Measurements from ENCODE around the gene NTRK1.

The NTRK1 gene

DNA sequence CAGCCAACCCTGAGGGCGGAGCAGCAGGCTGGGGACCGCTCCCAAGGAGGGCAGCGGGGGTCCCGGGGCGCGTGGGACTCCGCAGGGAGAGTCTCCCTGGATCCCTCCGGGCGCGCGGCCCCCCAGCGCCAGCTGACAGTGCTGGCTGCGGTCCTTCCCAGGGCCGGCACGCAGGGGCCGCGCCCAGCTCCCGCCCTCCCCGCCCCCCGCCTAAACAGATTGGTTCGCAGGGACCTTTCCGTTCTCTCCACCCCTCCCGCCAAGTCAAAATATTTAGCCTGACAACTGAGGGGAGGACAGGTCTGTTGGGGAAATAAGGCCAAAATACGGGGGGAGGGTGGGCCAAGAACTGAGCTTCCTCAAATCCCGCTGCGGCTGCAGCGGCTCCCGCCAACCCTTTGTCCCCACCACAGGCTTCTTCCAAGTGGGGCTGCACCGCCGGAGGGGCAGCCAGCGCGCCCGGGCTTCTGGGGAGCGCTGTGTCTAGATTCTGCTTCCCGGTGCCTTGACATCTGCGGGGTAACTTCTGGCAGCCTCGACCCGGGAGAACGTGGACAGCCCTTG lies 1.6 kb upstream of the NTRK1 start, which contains the start of gene INSRR:
TSS of gene INSRR (minus strand) at position 159 of the 564 bp plus-strand sequence. CDS start 496 bp downstream, outside the sequence.
- DNase-seq: no peak

DNA sequence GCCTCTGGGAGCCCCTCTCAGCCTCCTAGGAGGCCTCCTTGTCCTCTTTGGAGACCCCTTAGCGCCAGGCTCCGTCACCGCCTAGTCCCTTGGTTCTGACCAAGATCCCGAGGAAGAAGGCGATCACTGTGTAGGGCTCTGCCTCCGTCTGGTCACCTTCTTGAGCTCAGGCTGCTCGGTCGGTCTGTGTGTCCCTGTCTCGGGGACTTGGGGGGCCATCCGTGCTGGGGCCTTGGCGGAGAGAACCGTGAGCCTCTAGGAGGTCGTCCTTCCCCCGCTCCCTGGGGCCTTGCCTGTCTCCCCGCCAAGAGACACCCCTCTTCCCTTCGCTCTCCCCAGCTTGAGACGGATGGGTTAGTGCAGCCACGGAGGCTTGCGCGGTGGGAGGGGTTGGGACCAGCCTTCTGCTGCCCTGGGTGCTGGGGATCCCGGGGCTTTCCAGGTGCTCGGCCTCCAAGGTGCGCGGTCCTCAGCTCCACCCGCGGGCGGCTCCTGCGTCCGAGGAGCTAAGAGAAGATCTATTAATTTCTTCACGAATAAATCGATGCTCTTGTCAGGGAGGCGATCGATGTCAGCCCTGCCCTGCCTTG lies 1.0 kb upstream of the NTRK1 start:
- no peak for DNase-seq

DNA sequence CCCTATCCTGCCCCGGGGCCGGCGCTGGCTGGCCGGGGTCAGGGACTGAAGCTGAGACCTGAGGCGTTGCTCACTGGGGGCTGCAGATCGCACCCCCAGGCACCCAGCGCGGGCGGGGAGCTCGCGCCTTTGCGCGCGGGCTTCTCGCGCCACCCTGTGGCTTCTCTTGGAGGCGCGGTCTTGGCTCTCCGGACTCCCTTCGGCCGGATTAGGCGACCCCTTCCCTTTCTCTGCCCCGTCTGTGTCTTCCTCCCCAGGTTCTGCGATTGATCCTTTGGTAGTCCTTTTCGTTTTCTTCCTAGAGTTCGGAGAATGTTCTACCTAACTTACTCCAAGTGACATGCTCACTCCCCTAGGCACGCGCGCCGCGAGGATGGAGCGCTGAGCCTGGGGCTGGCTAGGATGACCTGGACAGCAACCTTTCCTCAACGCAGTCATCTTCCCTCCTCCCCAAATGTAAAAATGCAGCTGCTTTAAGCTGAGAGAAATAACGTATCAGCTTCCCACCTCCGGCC lies 495 bp upstream of the NTRK1 start:
- DNase-seq: no peak

DNA sequence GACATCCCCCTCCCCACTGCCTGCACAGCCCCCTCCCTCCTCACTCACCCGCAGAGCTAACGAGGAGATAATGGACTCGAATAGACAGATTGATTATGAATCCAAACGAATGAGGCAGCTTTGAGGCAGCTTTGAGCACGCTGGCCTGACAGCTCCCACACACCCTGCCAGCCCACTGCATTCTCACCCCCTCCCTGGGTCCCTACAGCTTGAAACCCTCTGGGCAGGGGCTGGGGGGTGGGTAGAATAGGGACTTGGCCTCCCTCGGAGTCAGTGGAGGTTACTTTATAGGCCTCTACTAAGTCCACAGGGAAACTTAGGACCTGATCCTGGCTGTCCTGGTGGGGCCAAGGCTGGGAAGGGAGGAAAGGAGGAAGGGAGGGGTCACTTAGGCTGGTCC lies 1.9 kb downstream of the NTRK1 start:
- no peak for DNase-seq

DNA sequence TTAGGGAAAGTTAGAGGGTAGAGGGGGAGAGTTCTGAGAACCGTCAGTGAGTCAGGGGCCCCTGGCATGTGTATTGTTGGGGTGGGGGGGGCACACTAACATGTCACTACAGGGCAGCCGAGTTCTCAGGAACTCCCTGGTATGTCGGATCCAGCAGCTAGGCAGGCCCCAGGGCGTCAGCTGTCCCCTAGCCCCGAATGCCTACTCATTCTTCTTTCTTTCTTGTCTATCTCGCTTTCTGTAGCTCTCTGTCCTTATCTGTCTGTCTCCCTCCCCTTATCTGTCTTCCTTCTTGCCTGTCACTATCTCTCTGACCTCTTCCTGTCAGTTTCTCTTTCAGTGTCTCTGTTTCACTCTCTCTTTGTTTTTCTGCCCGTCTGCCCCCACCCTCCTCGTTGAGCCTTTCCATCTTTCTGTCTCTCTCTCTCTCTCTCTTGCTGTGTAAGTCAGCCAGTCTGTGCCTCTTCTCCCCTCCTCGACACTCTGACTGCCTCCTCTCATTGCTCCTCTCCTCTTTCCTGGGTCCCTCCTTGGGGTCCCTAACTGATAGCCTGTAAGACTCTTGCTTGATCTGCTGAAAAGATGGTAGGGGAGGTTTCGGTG lies 2.4 kb downstream of the NTRK1 start:
- no peak for DNase-seq

DNA sequence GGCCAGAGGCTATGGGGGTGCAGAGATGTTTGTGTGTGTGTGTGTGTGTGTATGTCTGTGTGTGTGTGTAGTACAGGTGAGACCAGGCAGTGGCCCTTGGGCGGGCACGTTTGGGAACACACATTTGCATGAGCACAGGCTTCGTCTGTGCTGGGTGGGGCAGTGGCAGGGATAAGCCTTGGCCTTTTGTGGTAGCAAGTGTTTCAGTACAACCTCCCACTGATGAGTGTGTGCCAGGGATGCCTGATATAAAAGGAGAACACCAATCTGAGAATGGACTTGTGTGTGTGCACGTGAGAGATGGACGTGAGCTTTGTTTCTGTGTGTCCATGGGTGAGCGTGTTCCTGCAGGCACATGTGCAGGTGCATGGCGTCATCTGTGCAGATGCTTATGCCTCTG lies 3.0 kb downstream of the NTRK1 start:
- DNase-seq: no peak

DNA sequence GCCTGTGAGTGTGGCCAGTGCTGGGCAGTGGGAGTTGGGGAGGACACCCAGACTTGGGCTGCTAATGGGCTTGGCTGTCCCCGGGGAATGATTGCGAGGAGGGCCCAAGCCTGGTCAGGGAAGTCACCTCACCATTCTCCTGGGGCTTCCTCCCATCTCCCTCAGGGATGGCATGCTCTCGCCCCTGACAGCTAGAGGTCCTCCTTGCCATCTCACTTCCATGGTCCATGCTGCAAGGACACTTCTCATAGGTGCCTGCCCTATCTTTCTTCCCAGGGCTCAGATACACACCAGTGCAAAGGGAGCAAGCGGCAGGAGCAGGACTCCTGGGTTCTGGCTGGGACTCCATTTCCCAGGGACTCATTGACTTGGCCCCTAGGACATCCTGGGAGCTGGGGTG lies 4.1 kb downstream of the NTRK1 start:
- DNase-seq: no peak

DNA sequence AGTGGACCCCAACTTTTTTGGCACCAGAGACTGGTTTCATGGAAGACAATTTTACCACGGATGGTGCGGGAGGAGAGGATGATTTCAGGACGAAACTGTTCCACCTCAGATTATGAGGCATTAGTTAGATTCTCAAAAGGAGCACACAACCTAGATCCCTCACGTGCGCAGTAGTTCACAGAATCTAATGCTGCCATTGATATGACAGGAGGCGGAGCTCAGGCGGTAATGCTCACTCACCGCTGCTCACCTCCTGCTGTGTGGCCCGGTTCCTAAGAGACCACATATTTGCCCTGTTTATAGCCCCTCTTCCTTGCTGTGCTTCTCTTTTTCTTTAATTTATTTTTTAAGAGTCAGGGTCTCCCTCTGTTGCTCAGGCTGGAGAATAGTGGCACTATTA lies 4.6 kb downstream of the NTRK1 start:
- DNase-seq: no peak

DNA sequence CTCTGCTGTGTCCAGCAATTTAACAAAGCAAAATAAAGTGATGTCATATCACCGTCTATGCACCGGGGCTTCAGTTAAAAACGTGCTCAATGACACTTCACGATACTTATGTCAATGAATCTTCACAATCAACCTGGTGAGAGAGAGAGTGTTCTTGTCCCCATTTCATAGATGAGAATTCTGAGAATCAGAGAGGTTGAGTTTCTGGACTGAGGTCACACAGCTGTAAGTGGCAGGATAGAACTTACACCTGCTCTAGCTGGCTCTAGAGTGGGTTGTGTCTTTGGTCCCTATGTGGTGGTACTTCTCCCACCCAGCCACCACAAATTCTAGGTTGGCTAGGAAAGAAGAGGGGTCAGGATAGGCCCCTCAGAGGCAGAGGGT lies 5.2 kb downstream of the NTRK1 start:
- DNase-seq: no peak

DNA sequence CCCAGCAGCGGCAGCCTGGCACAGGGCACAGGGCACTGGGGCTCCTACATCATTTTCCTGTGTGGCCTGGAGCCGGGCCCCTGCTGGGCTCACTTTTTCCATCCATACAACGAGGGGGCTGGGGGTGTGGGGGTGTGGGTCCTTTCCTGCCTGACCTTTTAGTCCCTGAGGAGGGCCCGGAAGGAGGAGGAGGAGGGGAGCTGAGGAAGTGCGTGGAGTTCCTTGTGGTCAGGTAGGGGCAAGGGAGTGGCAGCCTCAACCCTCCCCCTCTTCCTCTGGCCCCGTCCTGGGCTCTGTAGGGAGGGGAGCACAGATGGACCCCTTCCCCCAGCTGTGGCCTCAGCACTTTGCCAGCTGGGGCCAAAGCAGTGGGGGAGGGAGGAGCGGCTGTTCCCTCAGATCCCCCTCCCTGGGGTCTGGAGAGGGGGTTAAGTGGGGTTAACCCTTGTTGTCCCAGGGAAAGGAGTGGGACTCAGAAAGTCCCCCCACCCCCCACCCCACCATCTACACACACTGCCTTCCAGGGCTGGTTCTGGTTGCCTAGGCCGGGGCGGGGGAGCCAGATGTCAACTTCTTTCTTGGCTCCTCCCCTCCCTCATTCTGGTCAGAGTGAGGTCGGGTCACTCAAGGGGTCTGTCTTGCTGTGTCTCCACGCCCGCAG lies 5.7 kb downstream of the NTRK1 start:
- no peak for DNase-seq

DNA sequence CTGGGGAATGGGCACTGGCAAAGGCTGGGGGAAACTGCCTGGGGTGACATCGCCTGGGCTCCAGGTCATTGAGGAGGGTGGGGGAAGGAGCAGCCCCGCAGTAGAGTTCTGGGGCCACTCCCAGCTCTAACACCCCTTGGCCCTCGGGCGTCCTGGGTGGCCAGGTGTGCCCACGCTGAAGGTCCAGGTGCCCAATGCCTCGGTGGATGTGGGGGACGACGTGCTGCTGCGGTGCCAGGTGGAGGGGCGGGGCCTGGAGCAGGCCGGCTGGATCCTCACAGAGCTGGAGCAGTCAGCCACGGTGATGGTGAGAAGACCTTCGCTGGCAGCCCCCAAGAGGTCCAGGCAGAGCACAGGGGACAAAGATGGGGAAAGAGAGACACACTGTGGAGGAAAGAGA lies 7.7 kb downstream of the NTRK1 start:
- no peak for DNase-seq

DNA sequence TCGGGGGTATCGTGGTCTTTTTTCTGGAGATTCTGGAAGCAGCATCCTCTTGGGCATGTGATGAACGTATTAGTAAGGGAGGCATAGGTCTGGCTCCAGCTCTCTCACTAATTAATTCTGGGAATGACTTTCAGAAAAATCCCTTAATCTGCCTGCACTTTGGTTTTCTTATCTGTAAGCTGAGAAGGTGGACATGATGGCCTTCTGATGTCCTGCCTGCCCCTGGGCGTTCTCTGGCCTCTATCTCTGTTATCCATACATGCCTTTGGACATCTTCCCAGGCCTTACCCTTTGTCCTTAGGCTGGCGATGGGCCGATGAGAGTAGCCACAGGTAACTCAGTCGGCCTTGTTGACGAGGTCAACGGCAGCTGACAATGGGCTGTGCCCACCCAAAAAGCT lies 8.8 kb downstream of the NTRK1 start:
- DNase-seq: no peak

DNA sequence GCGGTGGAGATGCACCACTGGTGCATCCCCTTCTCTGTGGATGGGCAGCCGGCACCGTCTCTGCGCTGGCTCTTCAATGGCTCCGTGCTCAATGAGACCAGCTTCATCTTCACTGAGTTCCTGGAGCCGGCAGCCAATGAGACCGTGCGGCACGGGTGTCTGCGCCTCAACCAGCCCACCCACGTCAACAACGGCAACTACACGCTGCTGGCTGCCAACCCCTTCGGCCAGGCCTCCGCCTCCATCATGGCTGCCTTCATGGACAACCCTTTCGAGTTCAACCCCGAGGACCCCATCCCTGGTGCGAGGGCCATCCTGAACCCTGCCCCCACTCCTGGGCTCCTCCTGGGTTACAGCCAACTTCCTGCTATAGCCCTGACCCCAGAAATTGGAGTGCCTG lies 13.0 kb downstream of the NTRK1 start:
- DNase-seq: no peak

DNA sequence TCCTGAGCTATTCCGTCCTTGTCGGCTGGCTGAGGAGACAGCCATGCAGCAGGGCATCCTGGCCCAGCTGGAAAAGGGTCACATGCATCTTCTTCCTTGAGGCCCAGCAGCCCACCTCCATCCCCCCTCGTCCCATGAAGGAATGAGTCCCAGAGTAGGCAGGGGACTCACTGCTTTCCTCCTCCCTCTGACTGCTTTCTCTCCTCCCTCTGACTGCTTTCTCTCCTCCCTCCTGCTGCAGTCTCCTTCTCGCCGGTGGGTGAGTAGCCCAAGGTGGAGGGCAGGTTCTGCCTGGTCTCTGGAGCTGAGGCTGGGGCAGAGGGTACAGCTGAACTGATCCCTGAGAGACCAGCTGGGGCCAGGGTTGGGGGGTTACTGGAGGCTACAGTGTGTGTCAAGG lies 13.5 kb downstream of the NTRK1 start:
- no peak for DNase-seq

DNA sequence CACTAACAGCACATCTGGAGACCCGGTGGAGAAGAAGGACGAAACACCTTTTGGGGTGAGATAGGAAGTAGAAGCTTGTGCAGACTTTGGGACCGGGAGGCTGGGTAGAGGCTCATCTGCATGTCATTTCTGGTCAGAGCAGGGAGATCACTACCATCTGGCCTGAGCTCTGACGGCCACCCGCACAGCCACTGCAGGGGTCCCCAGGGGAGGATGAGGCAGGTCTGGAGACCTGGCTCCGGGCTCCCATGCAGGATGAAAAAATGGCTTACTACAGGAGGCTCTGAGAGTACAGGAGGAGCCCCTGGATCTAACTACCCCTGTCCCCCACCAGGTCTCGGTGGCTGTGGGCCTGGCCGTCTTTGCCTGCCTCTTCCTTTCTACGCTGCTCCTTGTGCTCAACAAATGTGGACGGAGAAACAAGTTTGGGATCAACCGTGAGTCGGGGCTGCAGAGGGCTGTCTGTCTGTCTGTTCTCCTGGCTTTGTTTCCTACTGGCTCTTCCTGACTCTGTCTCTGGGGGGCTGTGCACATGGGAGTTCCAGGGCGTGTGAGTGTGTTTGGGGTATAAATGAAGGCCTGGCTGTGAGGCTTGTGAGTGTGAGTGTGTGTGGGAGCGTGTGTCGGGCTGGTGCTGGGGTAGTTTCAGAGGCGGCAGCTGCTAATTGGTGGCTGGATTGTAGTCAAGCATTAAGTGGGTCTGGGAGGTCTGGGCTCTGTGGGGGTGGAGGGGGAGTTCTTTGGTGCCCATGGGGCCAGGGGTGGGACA lies 14.1 kb downstream of the NTRK1 start:
- DNase-seq: no peak

DNA sequence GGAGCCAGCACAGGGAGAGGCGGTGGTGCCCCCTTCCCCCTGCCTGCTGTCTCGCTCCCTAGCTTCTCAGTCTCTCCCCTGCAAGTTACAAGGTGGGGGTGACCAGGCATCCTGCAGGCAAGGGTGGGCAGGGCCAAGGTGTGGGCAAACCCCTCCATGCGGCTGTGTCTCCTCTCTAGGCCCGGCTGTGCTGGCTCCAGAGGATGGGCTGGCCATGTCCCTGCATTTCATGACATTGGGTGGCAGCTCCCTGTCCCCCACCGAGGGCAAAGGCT lies 14.6 kb downstream of the NTRK1 start:
- DNase-seq: no peak

DNA sequence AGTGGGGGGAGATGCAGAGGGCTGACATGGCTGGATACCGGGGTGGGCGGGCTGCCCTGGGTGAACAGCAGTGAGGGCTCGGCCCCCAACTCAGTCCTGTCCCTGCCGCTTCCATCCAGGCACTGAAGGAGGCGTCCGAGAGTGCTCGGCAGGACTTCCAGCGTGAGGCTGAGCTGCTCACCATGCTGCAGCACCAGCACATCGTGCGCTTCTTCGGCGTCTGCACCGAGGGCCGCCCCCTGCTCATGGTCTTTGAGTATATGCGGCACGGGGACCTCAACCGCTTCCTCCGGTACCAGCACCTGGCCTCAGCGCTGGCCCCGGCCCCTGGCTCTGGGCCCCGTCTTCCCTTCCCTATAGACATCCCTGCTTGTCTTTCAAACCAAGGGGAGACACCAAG lies 15.6 kb downstream of the NTRK1 start:
- DNase-seq: no peak

DNA sequence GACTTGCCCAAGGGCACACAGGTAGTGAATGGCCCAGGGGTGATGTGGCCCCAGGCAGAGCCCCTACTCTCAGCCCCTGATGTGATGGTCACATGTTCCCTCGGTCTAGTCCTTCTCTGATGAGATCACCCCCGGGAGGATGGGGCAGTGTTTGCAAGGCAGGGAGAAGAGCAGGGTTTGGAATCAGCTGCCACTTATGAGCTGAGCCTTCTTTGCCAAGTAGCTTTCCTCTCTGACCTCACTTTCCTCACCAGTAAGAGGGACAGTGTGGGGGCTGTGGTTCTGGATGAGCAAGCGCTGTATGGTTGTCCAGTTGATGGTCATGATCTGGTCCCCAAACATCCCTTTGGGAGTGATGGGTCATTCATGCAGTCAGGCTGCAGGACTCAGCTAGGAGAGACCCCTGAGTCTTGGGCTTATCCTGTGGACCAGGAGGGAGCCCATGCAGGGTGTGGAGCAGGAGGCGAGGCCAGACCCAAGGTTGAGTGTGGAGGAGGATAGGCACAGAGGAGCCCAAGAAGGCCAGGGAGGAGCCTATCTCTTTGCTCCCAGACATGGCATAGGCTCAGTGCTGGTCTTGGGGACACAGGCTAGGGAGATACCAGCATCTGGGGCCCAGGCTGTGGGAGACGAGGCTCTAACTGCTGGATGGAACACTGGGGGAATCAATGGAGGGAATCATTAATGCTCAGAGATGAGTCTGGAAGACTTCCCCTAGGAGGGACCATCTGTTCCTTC lies 16.9 kb downstream of the NTRK1 start:
- no peak for DNase-seq

DNA sequence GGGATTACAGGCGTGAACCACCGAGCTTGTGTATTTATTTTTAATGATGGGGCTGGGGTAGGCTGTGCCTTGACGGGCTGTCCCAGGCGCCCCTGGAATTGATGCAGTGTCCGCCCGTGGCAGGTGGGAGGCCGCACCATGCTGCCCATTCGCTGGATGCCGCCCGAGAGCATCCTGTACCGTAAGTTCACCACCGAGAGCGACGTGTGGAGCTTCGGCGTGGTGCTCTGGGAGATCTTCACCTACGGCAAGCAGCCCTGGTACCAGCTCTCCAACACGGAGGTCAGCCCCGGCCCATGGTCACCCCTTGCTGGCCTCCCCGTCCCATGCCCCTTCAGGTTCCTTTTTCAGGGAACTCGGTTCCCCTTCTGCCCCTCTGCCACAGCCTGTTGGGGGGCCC lies 19.2 kb downstream of the NTRK1 start:
- no peak for DNase-seq

DNA sequence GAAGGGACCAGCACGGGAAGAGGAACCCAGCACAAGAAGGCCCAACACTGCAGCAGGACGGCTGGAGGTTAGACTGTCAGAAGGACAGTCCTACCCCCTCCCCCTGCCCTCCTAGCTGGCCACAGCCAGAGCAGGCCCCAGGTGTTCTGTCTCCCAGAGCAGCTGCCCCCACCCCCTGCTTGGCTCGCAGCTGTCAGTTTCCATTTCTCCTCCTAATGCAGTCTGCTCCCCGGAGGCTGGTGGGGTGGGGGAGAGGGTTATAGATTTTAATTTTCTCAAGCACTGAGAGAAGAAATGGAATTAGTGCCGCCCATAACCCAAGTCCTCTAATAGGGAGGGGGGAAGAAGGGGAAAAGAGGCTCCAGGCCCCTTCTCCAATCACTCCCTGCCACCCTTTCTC lies 19.8 kb downstream of the NTRK1 start:
- DNase-seq: no peak

DNA sequence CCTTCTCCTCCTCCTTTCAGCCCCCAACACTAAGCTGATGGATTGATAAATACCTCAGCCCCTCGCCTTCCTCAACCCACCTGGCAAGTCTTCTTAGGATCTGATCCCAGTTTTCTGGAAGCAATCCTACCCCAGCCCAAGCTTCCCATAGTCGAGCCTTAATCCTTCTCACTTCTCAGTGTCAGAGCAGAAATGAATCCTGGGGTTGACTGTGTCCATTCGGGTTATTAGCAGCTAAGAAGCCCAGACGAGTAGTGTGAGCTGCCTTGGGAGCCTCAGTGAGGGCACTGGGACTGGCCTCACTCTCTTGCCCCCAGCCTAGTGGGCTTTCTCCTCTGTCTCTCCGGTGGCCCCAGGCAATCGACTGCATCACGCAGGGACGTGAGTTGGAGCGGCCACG lies 20.4 kb downstream of the NTRK1 start:
- no peak for DNase-seq

DNA sequence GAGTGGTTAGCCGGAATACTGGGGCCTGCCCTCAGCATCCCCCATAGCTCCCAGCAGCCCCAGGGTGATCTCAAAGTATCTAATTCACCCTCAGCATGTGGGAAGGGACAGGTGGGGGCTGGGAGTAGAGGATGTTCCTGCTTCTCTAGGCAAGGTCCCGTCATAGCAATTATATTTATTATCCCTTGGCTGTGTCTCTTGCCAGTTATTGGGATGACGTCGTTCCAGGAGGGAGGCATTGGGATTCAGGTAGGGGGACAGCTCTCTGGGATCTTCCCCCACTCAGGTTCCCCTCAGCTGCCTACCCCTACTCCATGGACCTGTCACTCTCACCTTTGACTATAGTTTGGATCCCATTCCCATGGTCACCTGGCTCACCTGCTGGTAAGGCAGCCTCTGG lies 21.0 kb downstream of the NTRK1 start:
- DNase-seq: no peak

DNA sequence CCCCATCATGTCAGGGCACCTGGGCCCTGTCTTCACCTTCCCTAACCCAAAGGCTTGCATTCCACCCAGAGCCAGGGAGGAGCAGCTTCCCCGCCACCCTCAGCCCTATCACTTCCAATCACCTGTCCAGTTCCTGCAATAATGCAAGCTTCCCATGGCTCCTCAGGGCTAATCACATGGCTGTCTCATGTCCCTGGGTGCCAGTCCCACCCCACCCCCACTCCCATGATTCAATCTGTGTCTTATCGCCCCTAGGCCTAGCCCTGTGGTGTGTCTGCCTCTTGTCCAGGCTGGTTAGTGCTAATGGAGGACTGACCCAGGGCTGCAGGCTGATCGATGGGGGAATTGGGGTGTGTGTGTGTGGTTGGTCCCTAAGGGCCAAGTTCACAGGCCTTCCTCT lies 21.9 kb downstream of the NTRK1 start:
- DNase-seq: no peak
